SK-MEL-5 (cell line): Measurements from ENCODE around the gene VGF. TPM values are rescaled to one million over a fixed set of nuclear protein-coding genes. Genes with fewer than 3 reads are reported as not detected.

ENCODE experiments used
- DNase-seq: peaks from one replicate; pipeline ENCODE4 v3.0.0-alpha.2; 2016; ENCODE audit warnings: low read depth, low spot score
- in situ Hi-C: cut with HindIII; loops from 2 replicates; pipeline ENCODE4 v1.10.0; 2016; ENCODE audit warnings: low sequenced_read_pairs, high pct_unique_total_duplicates, low pct_unique_long_range_greater_than_20kb
- total RNA-seq: library from RNA; depleted of rRNA; stranded (reverse); fragments of >200 nt; shearing (Covaris generic); gene quantifications from 2 replicates; pipeline ENCODE4 v1.2.3, GENCODE V29; 2014

The VGF gene
- total RNA-seq, 1 experiment from 2014 or later = 848 TPM

GRCh38 chr7:101195884-101196283 lies 30.5 kb upstream of the VGF start:
- in situ Hi-C loops = no loop called here

GRCh38 chr7:101189109-101189508 lies 23.7 kb upstream of the VGF start:
- in situ Hi-C loops = no loop called here
- no peak for DNase-seq

More at GRCh38 chr7:101195884-101196283, 30.5 kb upstream of the VGF start:
- no peak for DNase-seq

- peak; percentile 80 for DNase-seq
- in situ Hi-C loops = no loop called here
These were observed 21.6 kb upstream of the VGF start for GRCh38 chr7:101186844-101187428.

- in situ Hi-C loops = no loop called here
These were observed 20.8 kb upstream of the VGF start for GRCh38 chr7:101186194-101186593.

GRCh38 chr7:101185258-101185839 lies 20.0 kb upstream of the VGF start:
- DNase-seq = peak; percentile 99
- in situ Hi-C loops = no loop called here

More at GRCh38 chr7:101186194-101186593, 20.8 kb upstream of the VGF start:
- DNase-seq = no peak

- in situ Hi-C loops = no loop called here
- no peak for DNase-seq
These were observed 14.9 kb upstream of the VGF start, which contains the start of gene NAT16 for GRCh38 chr7:101180130-101180755. Gene NAT16 (minus strand): TSS chr7:101180293. CDS start chr7:101174807, 5,486 bp downstream.

GRCh38 chr7:101179713-101180112 lies 14.3 kb upstream of the VGF start:
- DNase-seq = no peak
- in situ Hi-C loops = no loop called here

- in situ Hi-C loops = no loop called here
These were observed 13.7 kb upstream of the VGF start for GRCh38 chr7:101179117-101179516.

GRCh38 chr7:101177644-101178043 lies 12.3 kb upstream of the VGF start:
- in situ Hi-C loops = no loop called here
- DNase-seq = peak; percentile 71

More at GRCh38 chr7:101179117-101179516, 13.7 kb upstream of the VGF start:
- peak; percentile 78 for DNase-seq

- DNase-seq = no peak
- in situ Hi-C loops = no loop called here
These were observed 10.3 kb upstream of the VGF start for GRCh38 chr7:101175664-101176063.

- in situ Hi-C loops = no loop called here
- DNase-seq = no peak
These were observed 9.0 kb upstream of the VGF start for GRCh38 chr7:101174322-101174854.

GRCh38 chr7:101173752-101174244 lies 8.4 kb upstream of the VGF start:
- no peak for DNase-seq
- in situ Hi-C loops = no loop called here

GRCh38 chr7:101172854-101173751 lies 7.7 kb upstream of the VGF start:
- no peak for DNase-seq
- in situ Hi-C loops = no loop called here

GRCh38 chr7:101172005-101172853 lies 6.9 kb upstream of the VGF start:
- in situ Hi-C loops = no loop called here
- DNase-seq = no peak

- DNase-seq = no peak
- in situ Hi-C loops = no loop called here
These were observed 6.1 kb upstream of the VGF start for GRCh38 chr7:101171442-101171837.

GRCh38 chr7:101170617-101171441 lies 5.5 kb upstream of the VGF start:
- no peak for DNase-seq
- in situ Hi-C loops = no loop called here
